GM12874 (cell line): ENCODE measurements around the gene PPP1R3E.

Experiments used
- TF ChIP-seq, protein P1 (sequence below): IDR thresholded peaks from 2 replicates; pipeline ENCODE4 v1.5.1; 2011; ENCODE audit warnings: low read depth, mild to moderate bottlenecking, control low read depth, low read length, moderate library complexity; ENCODE audit not compliant: insufficient read depth

The PPP1R3E gene

DNA sequence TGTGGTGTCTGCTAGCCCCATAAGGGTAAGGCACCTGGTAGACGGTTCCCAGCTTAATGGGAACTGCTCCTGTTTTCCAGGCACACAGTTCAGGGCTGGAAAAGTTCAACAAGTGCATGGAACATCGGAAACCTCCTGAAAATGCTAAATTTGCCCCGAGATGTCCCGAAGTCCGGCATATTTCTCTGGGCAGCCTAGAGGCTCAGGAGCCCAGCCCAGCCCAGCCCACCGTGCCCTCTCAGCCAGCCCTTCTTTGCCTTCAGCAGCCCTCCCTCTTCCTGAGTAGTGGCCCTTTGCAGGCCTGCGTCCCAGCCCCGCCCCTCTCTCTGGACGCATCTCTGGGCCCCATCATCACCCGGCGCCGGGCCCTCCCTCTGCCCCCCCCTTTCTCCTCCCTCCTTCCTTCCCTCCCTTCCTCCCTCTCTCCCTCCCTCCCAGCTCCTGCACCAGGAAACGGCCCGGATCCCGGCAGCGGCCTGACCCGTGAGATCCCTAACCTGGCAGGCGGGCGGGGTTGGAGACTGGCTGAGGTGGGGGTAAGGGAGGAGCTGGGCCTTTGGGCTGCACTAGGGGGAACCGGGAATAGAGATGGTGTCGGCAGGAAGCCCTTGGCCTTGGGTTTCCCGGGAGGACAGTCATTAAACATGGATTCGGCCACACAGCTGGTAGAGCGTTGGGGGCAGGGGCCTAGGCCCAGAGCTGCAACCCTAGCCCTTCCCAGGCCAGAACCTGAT, 3.9 kb upstream of the PPP1R3E start, which contains the start of gene BCL2L2:
TSS of gene BCL2L2 (plus strand) at position 422 of the 734 bp plus-strand sequence. CDS start 935 bp downstream, outside the sequence.
- TF ChIP-seq, protein P1, sequence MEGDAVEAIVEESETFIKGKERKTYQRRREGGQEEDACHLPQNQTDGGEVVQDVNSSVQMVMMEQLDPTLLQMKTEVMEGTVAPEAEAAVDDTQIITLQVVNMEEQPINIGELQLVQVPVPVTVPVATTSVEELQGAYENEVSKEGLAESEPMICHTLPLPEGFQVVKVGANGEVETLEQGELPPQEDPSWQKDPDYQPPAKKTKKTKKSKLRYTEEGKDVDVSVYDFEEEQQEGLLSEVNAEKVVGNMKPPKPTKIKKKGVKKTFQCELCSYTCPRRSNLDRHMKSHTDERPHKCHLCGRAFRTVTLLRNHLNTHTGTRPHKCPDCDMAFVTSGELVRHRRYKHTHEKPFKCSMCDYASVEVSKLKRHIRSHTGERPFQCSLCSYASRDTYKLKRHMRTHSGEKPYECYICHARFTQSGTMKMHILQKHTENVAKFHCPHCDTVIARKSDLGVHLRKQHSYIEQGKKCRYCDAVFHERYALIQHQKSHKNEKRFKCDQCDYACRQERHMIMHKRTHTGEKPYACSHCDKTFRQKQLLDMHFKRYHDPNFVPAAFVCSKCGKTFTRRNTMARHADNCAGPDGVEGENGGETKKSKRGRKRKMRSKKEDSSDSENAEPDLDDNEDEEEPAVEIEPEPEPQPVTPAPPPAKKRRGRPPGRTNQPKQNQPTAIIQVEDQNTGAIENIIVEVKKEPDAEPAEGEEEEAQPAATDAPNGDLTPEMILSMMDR, result no peak

DNA sequence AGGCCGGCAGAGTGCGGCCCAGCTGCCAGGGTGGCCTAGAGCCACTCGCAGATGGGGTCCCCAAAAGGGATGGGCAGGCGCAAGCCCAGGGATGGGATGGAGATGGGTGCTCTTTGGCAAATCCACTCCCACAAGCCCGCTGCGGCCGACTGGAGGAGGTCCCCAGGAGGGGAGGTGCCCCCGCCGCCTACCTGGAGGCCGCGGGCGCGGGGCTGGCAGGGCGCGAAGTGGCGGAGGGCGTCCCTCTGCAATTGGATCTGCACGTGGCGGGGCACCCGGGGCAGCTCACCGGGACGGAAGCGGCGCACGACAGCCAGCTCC, 730 bp downstream of the PPP1R3E start:
- TF ChIP-seq, protein P1, result no peak

DNA sequence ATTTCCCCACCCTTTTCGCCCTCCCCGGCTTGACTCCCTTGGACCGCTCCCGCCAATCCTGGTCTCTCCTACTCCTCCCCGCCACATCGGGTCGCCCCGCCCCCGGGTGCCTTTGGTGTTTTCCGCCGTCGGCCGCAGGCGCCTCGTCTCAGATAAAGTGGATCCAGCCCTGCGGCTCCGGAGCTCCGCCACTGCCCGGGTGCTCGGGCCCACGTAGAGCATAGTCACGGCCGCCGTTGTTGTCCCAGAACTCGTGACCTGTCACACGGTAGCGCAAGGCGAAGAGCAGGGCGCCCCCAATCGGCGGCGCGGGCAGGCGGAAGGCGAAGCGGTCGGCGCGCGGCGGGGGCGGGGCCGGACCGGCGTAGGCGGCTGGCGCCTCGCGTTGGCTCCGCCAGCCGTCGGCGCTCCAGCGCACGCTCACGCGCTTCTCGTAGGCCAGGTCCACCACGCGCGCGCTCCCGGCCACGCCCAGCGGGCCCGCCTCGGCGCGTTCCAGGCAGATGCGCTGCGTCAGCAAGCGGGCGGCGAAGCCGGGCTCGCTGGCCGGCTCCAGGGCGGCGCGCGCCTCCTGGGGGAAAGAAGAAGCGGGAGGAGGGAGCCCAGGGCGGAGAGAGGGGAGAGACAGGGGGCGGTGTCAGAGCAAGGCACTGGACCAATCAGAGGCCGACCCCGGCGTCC, 1.2 kb downstream of the PPP1R3E start:
- TF ChIP-seq, protein P1, result peak; percentile 85

DNA sequence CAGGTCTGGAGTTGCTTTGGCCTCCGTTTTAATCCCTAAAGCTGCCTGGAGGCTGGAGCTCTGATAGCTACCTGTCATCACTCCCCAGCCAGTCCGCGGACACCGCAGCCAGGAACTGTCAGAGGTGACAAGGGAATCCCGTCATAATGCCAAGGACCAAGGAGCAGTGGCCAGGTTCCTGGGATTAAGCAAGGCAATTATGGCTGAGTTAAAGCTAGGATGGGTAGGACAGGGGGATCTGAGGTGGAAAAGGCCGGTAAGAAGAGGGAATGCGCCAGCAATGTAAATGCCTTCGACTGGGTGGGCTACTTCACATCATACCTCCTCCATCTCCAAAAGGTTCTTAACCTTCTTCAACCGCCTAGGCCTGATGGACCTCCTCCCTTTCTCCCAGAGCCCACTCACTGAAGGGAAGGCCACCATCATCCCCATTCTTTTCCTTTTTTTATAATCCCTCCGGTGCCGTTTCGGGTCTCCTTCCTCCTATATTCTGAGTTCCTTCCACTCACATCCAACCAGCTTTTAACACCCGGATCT, 1.9 kb downstream of the PPP1R3E start:
- TF ChIP-seq, protein P1, result no peak

DNA sequence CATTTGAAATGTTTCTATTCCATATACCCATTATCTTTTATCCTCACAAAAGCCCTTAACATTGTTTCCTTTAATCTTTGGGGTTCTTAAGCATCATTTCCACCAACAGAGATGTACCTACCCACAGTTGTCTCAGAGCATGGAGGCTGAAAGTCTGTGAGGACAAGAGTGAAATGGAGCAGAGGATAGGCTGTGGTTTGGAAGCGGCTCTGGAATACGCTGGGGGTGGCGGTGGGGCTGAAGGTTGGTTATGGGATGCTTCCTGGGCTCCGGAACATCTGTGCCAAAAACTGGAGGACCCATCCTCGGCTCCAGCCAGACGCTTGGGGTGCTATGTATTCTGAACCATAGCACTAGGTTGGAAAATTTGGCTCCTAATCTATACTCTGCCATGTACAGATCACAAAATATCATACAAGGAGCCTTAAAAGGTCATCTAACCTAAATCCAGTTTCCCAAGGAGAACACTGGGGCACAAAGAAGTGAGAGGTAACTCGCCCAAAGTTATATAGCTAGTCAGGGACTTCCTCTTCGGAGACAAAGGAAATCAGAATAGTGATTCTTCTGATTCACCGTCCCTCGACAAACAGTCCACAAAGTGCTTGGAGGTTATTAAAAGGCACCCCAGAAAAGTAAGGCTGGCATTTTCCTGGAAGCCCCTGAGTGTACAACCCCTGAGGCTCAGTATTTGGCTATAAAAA, 2.5 kb downstream of the PPP1R3E start:
- TF ChIP-seq, protein P1, result no peak

DNA sequence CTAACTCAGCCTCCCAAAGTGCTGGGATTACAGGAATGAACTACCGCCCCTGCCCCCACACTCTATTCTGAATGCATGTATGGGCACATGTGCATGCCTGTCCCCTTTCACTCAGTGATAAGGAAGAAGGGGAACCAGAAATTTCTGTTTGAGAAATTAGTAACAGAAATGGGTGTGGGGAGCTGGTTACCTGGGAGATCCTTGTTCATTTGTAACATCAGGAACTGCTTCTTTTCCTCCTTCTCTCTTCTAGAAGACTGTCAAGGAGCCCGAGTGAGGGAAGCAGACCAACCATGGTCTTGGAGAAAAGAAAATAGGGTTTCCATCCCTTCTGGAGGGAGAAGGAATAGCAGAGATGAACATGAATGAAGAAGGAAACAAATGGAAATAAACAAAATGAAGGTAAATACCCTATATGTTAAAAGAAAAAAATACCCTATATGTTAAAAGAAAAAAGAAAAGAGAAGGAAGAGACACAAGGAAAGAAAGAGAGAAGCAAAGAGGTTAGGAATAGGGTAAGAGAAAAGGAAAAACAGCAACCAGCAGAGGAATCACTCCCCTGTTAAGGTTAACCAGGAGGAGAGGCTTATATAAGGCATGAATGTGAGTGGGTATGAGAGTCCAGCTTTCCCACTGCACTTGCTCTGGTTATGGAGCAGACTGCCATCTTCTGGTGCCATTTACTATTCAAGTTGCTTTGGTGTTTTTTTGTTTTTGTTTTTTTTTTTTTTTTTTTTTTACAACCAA, 3.3 kb downstream of the PPP1R3E start:
- TF ChIP-seq, protein P1, result peak; percentile 24; the same call in 1 of the 2 replicates
